T-helper 2 cell treated with Interferon-gamma antibody and Interleukin-4, amounts not matched to agents 100 ng/mL and 5 ng/mL, for 36 hours (primary cell): ENCODE data around the gene SLC34A3. TPM values are rescaled to one million over a fixed set of nuclear protein-coding genes. Genes with fewer than 3 reads are reported as not detected.

Experiments
- intact Hi-C: fragments of 100-400 bp; cut with micrococcal nuclease; formaldehyde crosslinking; loops from one replicate; pipeline ENCODE4 v1.15.1; 2023
- total RNA-seq: library from RNA; stranded (reverse); gene quantifications from 2 replicates; pipeline ENCODE4 v1.2.3, GENCODE V29; 2022

SLC34A3 gene
- total RNA-seq, 1 donor from 2014 or later, result not detected

DNA sequence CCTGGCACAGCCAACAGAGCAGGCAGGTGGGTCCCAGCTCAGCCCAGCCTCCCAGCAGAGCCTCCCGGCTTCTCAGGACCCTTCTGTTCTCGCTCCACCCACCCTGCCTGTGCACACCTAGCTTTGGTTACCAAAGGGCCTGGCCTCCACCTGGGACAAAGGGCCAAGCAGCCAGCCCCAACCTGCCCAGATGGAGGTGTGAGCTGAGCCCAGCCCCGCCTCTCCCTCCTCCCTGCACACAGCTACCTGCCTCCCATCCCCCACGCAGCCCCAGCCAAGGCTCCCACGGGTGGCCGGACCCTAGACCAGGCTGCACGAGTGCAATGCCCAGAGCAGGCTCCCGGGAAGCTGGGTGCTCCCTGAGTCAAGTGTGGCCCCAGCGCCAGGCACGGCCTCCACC lies 35.8 kb upstream of the SLC34A3 start:
- intact Hi-C loops, result no loop called here

- intact Hi-C loops, result no loop called here
Observed at GRCh38 chr9:137195525-137196220, 35.0 kb upstream of the SLC34A3 start.

DNA sequence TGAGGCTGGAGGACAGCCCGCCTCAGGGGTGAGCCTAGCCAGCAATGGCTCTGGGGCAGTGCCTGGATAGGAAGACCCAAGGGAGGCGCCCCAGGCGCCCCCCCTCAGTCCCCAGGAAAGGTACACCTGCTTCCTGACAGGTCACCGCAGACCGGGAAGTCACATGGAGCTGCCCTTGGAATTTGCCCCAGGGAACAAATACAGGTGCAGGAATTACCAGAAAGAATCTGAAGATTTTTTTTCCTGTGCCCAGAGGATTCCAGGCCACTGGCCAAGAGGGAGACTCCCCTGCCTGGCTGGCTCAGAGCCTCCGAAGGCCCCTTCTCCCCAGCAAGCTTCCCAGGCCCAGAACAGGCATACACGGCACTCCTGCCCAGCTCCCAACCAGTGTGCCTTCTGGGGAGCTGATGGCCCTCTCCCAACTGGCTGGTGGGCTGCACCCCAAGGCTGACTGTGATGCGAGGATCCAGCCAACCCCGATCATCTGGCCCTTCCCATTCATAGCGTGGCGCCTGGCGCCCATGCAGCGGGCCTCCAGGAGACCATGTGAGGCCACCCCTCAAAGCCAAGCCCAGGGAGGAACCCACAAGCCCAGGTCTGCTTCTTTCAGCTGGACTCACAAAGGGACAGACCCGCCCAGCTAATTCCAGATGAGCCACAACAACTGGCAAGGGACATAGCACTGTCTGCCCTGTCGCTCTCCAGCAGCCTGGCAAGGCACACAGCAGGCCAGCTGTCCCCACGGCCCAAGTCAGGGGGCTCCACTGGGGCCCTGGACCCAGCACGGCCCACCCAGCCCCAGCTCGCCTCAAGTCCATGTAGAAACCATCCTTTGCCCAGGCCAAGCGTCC lies 32.4 kb upstream of the SLC34A3 start:
- intact Hi-C loops, result no loop called here

GRCh38 chr9:137198902-137199283 lies 31.8 kb upstream of the SLC34A3 start:
- intact Hi-C loops, result no loop called here

- intact Hi-C loops, result loop anchor here (1.0 to 2.0 kb wide), 2 partner anchors 24 to 49 kb away; no protein-coding TSS in a partner anchor
Observed at GRCh38 chr9:137199411-137200121, 31.1 kb upstream of the SLC34A3 start.

DNA sequence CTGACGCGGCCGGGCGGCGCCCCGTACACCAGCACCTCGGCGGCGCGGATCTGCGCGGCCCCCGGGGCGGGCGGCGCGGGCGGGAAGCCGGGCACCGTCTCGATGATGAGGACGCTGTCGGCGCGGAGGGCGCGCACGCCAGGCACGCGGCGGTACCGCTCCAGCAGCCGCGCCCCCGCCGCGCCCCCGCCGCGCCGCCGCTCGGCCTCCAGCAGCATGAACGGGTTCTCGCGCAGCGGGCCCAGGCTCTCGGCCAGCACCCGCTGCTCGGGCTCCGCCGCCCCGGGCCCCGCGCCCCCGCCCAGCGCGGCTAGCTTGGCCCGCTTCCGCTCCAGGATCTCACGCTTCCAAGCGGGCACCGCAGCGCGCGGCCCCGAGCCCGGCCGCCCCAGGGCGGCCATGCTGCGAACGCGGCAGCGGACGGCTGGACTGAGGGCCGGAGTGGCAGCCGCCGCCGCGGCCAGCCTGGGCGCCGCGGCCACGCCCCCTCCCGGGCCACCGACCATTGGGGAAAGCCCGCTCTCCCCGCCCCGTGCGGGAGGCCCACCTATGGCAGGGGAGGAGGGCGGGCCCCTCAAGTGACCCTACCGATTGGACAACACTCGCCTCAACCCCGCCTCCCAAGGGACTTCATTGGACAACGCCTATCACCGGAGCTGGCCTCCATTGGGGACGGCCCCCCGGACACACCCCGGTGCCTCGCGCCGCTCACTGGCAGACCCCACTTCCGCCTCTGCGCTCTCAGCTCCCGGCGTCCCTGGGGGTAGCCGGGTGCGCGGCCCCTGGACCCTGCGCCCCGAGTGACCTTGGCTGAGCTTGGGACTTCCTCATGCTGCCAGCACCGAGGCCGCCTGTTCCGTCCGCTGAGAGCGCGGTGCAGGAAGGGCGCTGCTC lies 30.1 kb upstream of the SLC34A3 start, which contains the start of gene TPRN:
TSS of gene TPRN (minus strand) at position 431 of the 894 bp plus-strand sequence. CDS start at position 401, 30 bp downstream.
- intact Hi-C loops, result loop anchor here (1.0 to 2.0 kb wide), 2 partner anchors 23 to 50 kb away; no protein-coding TSS in a partner anchor

- intact Hi-C loops, result loop anchor here (2.0 kb wide), 1 partner anchor 51 kb away; no protein-coding TSS in a partner anchor
Observed at GRCh38 chr9:137201205-137201868, 29.4 kb upstream of the SLC34A3 start.

DNA sequence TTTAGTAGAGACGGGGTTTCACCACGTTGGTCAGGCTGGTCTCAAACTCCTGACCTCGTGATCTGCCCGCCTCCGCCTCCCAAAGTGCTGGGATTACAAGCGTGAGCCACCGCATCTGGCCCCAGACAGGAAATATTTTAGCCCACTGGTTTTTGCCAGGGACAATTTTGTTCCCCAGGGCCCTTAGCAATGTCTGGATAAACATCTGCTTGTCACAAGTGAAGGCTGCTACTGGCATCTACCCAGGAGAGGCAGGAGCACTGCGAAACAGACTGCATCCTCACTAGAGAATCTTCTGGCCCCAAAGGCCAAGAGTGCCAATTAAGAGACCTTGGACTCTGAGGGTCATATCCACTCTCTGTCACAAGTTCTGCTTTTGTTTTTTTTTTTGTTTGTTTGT lies 27.7 kb upstream of the SLC34A3 start:
- intact Hi-C loops, result no loop called here

- intact Hi-C loops, result loop anchor here (1.0 to 5.0 kb wide), 4 partner anchors 16 to 77 kb away; partner anchors contain the start of genes ANAPC2, SSNA1 and TUBB4B
Observed at GRCh38 chr9:137204731-137205125, 26.0 kb upstream of the SLC34A3 start.

DNA sequence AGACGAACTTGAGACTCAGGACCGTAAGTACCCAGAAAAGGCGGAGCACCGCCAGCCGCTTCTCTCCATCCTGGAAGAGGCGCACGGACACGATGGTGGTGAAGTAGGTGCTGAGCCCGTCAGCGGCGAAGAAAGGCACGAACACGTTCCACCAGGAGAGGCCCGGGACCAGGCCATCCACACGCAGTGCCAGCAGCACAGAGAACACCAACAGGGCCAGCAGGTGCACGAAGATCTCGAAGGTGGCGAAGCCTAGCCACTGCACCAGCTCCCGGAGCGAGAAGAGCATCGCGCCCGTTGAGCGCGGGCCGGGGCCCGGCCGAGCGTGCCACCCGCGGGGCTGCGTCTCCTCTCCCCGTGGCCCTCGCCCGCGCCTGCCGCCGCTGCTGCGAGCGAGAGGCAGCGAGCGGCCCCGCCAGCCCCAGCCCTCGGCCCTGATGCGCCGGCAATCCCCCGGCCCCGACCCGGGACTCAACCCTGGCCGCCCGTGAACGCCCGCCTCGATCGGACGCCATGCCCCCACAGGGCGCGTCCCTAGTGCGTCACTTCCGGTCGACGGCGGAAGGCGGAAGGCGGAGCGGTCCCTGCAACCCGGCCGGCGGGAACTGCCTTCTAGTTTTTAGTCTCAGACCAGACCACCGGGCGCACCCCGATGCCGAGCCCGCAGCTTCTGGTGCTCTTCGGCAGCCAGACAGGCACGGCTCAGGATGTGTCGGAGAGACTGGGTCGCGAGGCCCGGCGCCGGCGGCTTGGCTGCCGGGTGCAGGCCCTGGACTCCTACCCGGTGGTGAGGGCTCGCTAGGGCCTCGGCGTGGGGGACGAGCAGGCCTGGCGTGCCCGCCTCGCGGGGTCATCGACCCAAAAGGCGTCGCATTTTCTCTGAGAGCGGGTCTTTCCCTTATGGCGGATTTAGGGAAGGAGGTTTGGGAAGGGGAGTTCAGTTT lies 25.3 kb upstream of the SLC34A3 start, which contains the start of the genes NDOR1 and TMEM203:
TSS of gene NDOR1 (plus strand) at position 575 of the 944 bp plus-strand sequence. CDS start at position 653, 78 bp downstream.
TSS of gene TMEM203 (minus strand) at position 523 of the 944 bp plus-strand sequence. CDS start at position 289, 234 bp downstream.
- intact Hi-C loops, result loop anchor here (1.0 to 5.0 kb wide), 4 partner anchors 17 to 78 kb away; partner anchors contain the start of genes ANAPC2, SSNA1 and TUBB4B

- intact Hi-C loops, result loop anchor here (5.0 kb wide), 2 partner anchors 36 to 79 kb away; partner anchors contain the start of gene TUBB4B
Observed at GRCh38 chr9:137206602-137207001, 24.1 kb upstream of the SLC34A3 start.

- intact Hi-C loops, result no loop called here
Observed at GRCh38 chr9:137211532-137211931, 19.2 kb upstream of the SLC34A3 start.

DNA sequence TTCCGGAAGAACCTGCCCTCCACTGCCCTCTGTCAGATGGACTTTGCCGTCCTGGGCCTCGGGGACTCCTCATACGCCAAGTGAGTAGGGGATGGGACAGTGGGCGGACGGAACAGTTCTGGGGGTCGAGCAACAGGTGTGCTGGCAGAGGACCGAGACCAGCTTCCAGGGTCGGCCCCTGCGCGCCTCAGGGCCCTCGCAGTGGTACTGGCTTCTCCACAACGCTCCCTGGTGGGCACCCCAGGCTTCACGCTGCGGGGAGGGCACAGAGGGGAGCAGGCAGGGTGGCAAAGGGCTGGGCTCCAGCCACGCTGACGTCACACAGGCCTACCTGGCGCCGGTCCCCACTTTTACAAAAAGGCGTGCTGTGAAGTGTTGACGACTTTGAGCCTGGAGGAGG lies 18.2 kb upstream of the SLC34A3 start:
- intact Hi-C loops, result no loop called here

- intact Hi-C loops, result no loop called here
Observed at GRCh38 chr9:137213160-137214060, 17.3 kb upstream of the SLC34A3 start.

DNA sequence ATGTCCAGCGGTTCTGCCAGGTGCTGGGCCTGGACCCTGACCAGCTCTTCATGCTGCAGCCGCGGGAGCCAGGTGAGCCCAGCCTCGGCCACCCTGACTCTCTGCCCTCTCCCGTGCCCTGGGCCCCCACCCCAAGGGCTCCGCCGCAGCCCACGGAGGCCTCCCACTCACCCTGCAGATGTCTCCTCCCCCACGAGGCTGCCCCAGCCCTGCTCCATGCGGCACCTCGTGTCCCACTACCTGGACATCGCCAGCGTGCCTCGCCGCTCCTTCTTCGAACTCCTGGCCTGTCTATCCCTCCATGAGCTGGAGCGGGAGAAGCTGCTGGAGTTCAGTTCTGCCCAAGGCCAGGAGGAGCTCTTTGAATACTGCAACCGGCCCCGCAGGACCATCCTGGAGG lies 16.1 kb upstream of the SLC34A3 start:
- intact Hi-C loops, result no loop called here

- intact Hi-C loops, result no loop called here
Observed at GRCh38 chr9:137215196-137215986, 15.3 kb upstream of the SLC34A3 start.
